A549 (cell line): ENCODE measurements around the gene FKBP1A.

ENCODE experiments used
- CTCF ChIP-seq: fragments of >200 bp; sonication (Bioruptor Twin); formaldehyde crosslinking; IDR thresholded peaks from 3 replicates; pipeline ENCODE4 v1.5.1; 2016
- MYC ChIP-seq: IDR thresholded peaks from 2 replicates; pipeline ENCODE4 v1.6.1; 2012; ENCODE audit warnings: mild to moderate bottlenecking, inconsistent platforms, low read length, improper control_type of control experiment, borderline replicate concordance
- PBX3 ChIP-seq: IDR thresholded peaks from 2 replicates; pipeline ENCODE4 v1.6.1; 2012
- TF ChIP-seq, protein P1 (sequence below): fragments of 450-650 bp; IDR thresholded peaks from 2 replicates; pipeline ENCODE4 v1.6.1; 2014; ENCODE audit warnings: antibody characterized with exemption

GRCh38 chr20:1396264-1396663, 3.4 kb upstream of the FKBP1A start:
- TF ChIP-seq MYC, result no peak
- TF ChIP-seq, protein P1, sequence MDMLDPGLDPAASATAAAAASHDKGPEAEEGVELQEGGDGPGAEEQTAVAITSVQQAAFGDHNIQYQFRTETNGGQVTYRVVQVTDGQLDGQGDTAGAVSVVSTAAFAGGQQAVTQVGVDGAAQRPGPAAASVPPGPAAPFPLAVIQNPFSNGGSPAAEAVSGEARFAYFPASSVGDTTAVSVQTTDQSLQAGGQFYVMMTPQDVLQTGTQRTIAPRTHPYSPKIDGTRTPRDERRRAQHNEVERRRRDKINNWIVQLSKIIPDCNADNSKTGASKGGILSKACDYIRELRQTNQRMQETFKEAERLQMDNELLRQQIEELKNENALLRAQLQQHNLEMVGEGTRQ, result no peak
- TF ChIP-seq CTCF, result no peak
- no peak for TF ChIP-seq PBX3
